ENCODE results near the gene SYTL2. TPM values are rescaled to one million over a fixed set of nuclear protein-coding genes. Genes with fewer than 3 reads are reported as not detected.
A peak's percentile ranks its signal among the peaks of the same experiment; 100 is the strongest.

Gene SYTL2
- total RNA-seq, 1 experiment from 2014 or later, result 57.1 TPM

DNA sequence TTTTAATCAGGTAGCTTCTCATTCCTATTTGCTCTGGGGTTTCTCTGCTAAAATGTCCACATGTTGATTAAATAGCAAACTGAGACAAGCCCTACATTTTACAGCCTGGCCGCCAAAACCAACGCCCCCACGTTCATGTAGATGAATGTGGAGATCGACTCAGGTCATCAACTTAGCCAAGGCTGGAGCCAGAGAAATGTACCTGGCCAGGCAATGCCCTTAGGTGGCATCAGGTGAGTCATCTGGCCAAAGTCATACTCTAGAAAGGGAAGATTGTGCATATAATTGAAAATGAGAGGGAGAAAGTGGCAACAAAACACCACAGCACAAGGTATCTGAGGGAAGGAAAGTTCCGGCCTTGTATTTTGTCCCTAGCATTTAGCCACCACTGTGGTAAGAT is 87.9 kb downstream of the SYTL2 start:
- Histone ChIP-seq H3K9me2 (replicated peaks; ENCODE audit: low read length) (no peaks in the 10 kb centered on the region), H3K9ac (ENCODE audit: low read length) (no peak overlapping the region), H3K9me3 (ENCODE audit: low read length) (no peaks in the 10 kb centered on the region), H3K27me3 (ENCODE audit: low read length) (no peaks in the 10 kb centered on the region), H3K4me1 (ENCODE audit: insufficient read depth, low read length) (peaks cover 60% of the 10 kb centered on the region), H3K4me2 (ENCODE audit: low read length) (peak overlapping the region; percentile 52), H3K27ac (ENCODE audit: low read length) (peak overlapping the region; percentile 49), H3K4me3 (ENCODE audit: low read length) (no peak overlapping the region), H3K79me2 (ENCODE audit: low read length) (no peaks in the 10 kb centered on the region), H4K20me1 (ENCODE audit: low read length) (no peaks in the 10 kb centered on the region), H3F3A (ENCODE audit: low read length, unreplicated experiment) (peaks cover 4% of the 10 kb centered on the region), H2AFZ (ENCODE audit: low read length) (peak overlapping the region; percentile 24; the same call in 1 of the 2 replicates), H3K36me3 (ENCODE audit: low read depth, low read length) (peaks cover 14% of the 10 kb centered on the region)
- peak; percentile 87 for DNase-seq
- BruUV-seq (replicated peaks), result no TSS peak
- intact Hi-C loops (cut with micrococcal nuclease), result no loop called here
- TF ChIP-seq, protein P1, sequence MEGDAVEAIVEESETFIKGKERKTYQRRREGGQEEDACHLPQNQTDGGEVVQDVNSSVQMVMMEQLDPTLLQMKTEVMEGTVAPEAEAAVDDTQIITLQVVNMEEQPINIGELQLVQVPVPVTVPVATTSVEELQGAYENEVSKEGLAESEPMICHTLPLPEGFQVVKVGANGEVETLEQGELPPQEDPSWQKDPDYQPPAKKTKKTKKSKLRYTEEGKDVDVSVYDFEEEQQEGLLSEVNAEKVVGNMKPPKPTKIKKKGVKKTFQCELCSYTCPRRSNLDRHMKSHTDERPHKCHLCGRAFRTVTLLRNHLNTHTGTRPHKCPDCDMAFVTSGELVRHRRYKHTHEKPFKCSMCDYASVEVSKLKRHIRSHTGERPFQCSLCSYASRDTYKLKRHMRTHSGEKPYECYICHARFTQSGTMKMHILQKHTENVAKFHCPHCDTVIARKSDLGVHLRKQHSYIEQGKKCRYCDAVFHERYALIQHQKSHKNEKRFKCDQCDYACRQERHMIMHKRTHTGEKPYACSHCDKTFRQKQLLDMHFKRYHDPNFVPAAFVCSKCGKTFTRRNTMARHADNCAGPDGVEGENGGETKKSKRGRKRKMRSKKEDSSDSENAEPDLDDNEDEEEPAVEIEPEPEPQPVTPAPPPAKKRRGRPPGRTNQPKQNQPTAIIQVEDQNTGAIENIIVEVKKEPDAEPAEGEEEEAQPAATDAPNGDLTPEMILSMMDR (conservative IDR thresholded peaks at IDR 0.05; ENCODE audit: low read depth, low read length), result no peak
- TF ChIP-seq EZH2phosphoT487 (IDR thresholded peaks at IDR 0.05; ENCODE audit: borderline replicate concordance, low read length) (no peak), EZH2 (IDR thresholded peaks at IDR 0.05; ENCODE audit: low read length, unreplicated experiment) (no peak)
- CTCF ChIA-PET, result no interaction called here
- no peak for ATAC-seq
- POLR2A ChIA-PET (ENCODE audit: unreplicated experiment), result no interaction called here

DNA sequence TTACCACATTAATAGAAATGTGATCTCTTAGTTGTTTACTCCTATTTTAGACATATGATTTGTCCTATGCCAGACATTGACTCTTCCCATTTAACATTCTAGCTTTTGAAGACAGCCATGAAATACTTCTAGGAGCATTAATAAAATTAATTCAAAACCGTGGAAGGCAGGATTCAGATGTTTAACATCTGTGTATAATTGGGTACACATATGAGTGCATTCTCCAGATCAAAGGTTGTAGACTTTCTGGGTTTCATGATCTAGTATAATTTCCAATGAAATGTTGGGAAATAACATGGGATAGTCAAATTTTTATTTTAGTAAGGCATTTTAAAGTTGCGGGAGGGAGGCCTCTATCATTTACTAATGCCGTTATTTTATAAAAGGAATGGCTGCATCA is 89.8 kb downstream of the SYTL2 start:
- peaks cover 4% of the 10 kb centered on the region for H3F3A ChIP-seq (ENCODE audit: low read length, unreplicated experiment)
- no peaks in the 10 kb centered on the region for H4K20me1 ChIP-seq (ENCODE audit: low read length)
- TF ChIP-seq EZH2 (IDR thresholded peaks at IDR 0.05; ENCODE audit: low read length, unreplicated experiment) (no peak), EZH2phosphoT487 (IDR thresholded peaks at IDR 0.05; ENCODE audit: borderline replicate concordance, low read length) (no peak)
- TF ChIP-seq, protein P1 (conservative IDR thresholded peaks at IDR 0.05; ENCODE audit: low read depth, low read length), result no peak
- intact Hi-C loops (cut with micrococcal nuclease), result no loop called here
- no peak for ATAC-seq
- no peaks in the 10 kb centered on the region for H3K79me2 ChIP-seq (ENCODE audit: low read length)
- H3K9me2 ChIP-seq (replicated peaks; ENCODE audit: low read length), result no peaks in the 10 kb centered on the region
- no peak overlapping the region for H2AFZ ChIP-seq (ENCODE audit: low read length)
- peaks cover 53% of the 10 kb centered on the region for H3K4me1 ChIP-seq (ENCODE audit: insufficient read depth, low read length)
- no peak overlapping the region for H3K27ac ChIP-seq (ENCODE audit: low read length)
- H3K9ac ChIP-seq (ENCODE audit: low read length), result no peak overlapping the region
- POLR2A ChIA-PET (ENCODE audit: unreplicated experiment), result no interaction called here
- H3K36me3 ChIP-seq (ENCODE audit: low read depth, low read length), result 0 out of 2 replicates have a peak, but pooled peaks cover 4% of the 10 kb centered on the region
- CTCF ChIA-PET, result no interaction called here
- BruUV-seq (replicated peaks), result no TSS peak
- H3K4me3 ChIP-seq (ENCODE audit: low read length), result no peak overlapping the region
- H3K4me2 ChIP-seq (ENCODE audit: low read length), result no peak overlapping the region
- DNase-seq, result no peak
- H3K9me3 ChIP-seq (ENCODE audit: low read length), result no peaks in the 10 kb centered on the region
- no peaks in the 10 kb centered on the region for H3K27me3 ChIP-seq (ENCODE audit: low read length)

DNA sequence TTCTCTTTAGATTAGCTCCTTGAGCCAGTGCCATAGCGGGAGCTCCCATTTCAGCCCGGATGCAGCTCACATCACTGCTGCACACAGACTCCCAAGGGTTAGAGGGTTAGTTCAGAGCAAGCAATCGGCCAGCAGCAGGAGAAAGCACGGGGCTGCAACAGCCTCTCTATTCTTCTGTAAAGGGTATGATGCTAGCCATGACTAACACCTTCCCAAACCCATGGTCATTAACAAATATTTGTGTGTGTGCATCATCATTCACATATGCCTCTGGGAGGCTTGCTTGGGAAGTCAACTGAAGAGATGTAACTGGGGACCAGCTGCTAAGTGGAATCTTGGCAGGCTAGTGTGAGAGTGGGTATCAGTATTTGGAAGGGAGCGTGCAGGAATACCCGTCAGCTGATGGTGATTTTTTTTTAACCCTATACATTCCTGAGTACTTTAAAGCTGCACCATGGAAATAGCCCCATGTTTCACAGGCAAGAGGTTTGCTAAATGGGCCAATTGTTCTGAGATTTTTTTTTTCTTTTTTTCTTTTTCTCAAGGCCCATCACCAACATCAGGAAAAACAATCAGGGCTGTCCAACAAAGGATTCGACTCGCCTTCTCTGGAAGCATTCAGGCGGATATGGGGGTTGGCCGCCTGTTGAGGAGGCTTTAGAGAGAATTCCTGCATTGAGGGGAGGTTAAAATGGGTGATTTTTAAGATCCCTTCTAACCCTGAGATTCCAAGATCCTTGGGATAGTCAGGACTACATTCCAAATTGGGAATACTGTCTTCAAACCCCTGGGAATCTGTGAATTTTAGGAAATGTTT is 91.7 kb downstream of the SYTL2 start:
- Histone ChIP-seq H3K79me2 (ENCODE audit: low read length) (no peaks in the 10 kb centered on the region), H3K9ac (ENCODE audit: low read length) (peak overlapping the region; percentile 38), H4K20me1 (ENCODE audit: low read length) (no peaks in the 10 kb centered on the region), H3K4me2 (ENCODE audit: low read length) (peak overlapping the region; percentile 53), H3K9me3 (ENCODE audit: low read length) (no peaks in the 10 kb centered on the region), H3K27me3 (ENCODE audit: low read length) (no peaks in the 10 kb centered on the region), H3F3A (ENCODE audit: low read length, unreplicated experiment) (no peaks in the 10 kb centered on the region), H3K27ac (ENCODE audit: low read length) (peak overlapping the region; percentile 74), H3K4me1 (ENCODE audit: insufficient read depth, low read length) (peaks cover 34% of the 10 kb centered on the region), H2AFZ (ENCODE audit: low read length) (peak overlapping the region; percentile 29), H3K36me3 (ENCODE audit: low read depth, low read length) (0 out of 2 replicates have a peak, but pooled peaks cover 3% of the 10 kb centered on the region), H3K4me3 (ENCODE audit: low read length) (no peak overlapping the region; the same call in 1 of the 2 replicates), H3K9me2 (replicated peaks; ENCODE audit: low read length) (no peaks in the 10 kb centered on the region)
- ChIA-PET POLR2A (ENCODE audit: unreplicated experiment) (interaction anchor here (0.6 kb wide), 1 partner anchor 79 kb away, joined by 4 read pairs; no protein-coding TSS in a partner anchor), CTCF (interaction anchor here (0.6 kb wide), 1 partner anchor 1319 kb away, joined by 4 read pairs; the partner anchor contains the start of gene TMEM135)
- TF ChIP-seq EZH2 (IDR thresholded peaks at IDR 0.05; ENCODE audit: low read length, unreplicated experiment) (no peak), EZH2phosphoT487 (IDR thresholded peaks at IDR 0.05; ENCODE audit: borderline replicate concordance, low read length) (no peak)
- TF ChIP-seq, protein P1 (conservative IDR thresholded peaks at IDR 0.05; ENCODE audit: low read depth, low read length), result no peak
- DNase-seq (peak; percentile 99), ATAC-seq (peak; percentile 97)
- intact Hi-C loops (cut with micrococcal nuclease), result no loop called here
- BruUV-seq (replicated peaks), result no TSS peak

All from PC-3 (cell line).